ENCODE results near the gene SLC17A4.

GRCh38 chr6:25706314-25707014 is 48.1 kb upstream of the SLC17A4 start:
- no peak for TF ChIP-seq CTCF (IDR thresholded peaks at IDR 0.05)
- TF ChIP-seq POLR2A (IDR thresholded peaks at IDR 0.05), result no peak
